Fibroblast of villous mesenchyme (primary cell): ENCODE results near the gene KDM4C. TPM values are rescaled to one million over a fixed set of nuclear protein-coding genes. Genes with fewer than 3 reads are reported as not detected.

Experiments used
- DNase-seq: peaks from one replicate; pipeline ENCODE4 v3.0.0-alpha.2; 2010; ENCODE audit warnings: low read depth
- H3K4me3 ChIP-seq: 2 replicates; pipeline ENCODE4 v1.5.1; 2011; ENCODE audit warnings: low read depth, mild to moderate bottlenecking, low read length
- CTCF ChIP-seq: IDR thresholded peaks from 2 replicates; pipeline ENCODE4 v1.5.1; 2012; ENCODE audit warnings: low read depth, mild to moderate bottlenecking, low read length; ENCODE audit not compliant: insufficient read depth
- total RNA-seq: library from RNA; depleted of rRNA; stranded (reverse); fragments of >200 nt; gene quantifications from 2 replicates; pipeline ENCODE4 v1.2.3, GENCODE V29; 2012

KDM4C gene
- total RNA-seq, 1 donor: 31.1 TPM

GRCh38 chr9:6819529-6819928, 61.8 kb downstream of the KDM4C start:
- no peak overlapping the region for H3K4me3 ChIP-seq
- no peak for TF ChIP-seq CTCF

DNA sequence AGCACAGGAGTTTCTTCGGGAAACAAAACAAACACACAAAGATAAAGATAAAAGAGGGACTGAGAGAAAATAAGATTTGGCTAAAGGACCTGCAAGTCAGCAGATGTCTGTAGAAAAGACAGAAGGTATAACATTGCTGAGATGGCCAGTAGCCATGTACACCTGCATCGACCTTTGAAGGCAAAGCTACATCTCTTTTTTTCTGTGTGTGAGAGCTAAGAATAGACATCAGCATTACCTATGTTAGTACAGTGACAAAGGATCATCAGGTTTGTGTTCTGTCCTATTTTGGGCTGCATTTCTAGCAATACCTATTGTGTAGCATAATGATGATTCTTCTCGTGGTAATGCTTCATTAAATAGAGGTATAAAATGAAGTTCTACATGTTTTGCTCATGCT, 64.9 kb downstream of the KDM4C start:
- H3K4me3 ChIP-seq: no peak overlapping the region
- no peak for TF ChIP-seq CTCF
- no peak for DNase-seq

More at GRCh38 chr9:6819529-6819928, 61.8 kb downstream of the KDM4C start:
- no peak for DNase-seq

DNA sequence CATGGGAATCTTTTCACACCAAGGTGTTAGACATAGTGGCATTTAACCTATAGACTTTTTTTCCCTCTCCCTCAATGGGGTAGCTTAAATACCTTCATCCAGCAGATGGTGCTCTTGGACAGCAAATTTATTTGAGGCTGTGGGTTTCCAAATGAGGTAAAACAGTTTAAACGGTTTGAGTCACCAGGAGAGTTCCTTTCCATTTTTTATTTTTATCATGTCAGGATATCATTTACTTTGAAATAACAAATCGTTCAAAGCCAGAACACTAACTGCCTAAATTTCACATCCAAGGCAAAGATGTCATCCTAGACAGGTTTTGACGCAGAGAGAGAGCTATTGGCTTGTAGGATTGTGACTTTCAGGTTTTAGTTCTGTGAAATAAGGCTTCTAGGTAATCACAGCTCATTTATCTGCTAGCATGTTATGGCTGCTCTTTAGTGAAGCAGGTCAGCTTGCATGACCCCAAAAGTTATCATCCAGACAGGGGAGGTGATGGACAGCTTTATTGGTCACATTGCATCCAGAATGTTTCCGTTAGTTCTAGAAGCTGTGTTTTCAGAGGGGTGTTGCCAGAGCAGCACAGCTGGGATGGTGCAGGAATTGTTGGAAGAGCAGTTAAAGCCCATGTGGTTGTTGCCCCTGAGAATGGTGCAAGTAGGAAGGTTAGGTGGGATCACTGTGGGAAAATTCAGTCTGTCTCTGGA, 69.8 kb downstream of the KDM4C start:
- no peak overlapping the region for H3K4me3 ChIP-seq
- peak; percentile 58 for DNase-seq
- TF ChIP-seq CTCF: peak; percentile 67

DNA sequence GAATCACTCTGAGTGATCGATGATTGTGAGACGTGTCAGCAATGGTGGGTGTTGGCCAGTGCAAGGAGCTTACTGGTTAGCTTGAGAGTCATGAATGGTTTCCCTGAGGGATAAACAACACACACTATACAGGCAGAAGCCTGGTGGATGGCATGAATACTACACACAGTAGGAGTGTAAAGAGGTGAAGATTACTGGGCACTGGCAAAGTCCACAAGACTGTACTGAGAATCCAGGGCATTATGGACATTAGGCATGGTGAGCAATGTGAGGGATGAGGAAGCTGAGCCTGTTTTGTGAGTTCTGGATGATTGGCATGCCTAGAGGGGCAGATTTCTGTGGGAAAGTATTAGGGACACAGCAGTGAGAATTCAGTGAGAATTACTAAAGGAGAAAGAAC, 71.3 kb downstream of the KDM4C start:
- no peak for DNase-seq
- TF ChIP-seq CTCF: peak; percentile 18
- H3K4me3 ChIP-seq: no peak overlapping the region

GRCh38 chr9:6829536-6829935, 71.8 kb downstream of the KDM4C start:
- no peak for TF ChIP-seq CTCF
- DNase-seq: no peak
- H3K4me3 ChIP-seq: no peak overlapping the region

GRCh38 chr9:6833518-6834192, 75.9 kb downstream of the KDM4C start:
- no peak for TF ChIP-seq CTCF
- no peak overlapping the region for H3K4me3 ChIP-seq
- DNase-seq: peak; percentile 14

DNA sequence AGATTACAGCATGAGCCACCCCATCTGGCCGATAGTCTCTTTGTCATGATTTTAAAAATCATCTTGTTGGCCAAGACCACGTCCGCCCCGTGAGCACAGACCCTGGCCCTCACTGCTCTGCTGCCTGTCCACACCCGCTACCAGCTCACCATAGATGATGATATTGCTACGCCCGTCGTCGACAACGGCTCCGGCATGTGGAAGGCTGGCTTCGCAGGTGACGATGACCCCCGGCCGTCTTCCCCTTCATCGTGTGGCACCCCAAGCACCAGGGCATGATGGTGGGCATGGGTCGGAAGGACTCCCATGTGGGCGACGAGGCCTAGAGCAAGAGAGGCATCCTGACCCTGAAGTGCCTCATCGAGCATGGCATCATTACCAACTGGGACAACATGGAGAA, 76.5 kb downstream of the KDM4C start:
- H3K4me3 ChIP-seq: no peak overlapping the region
- TF ChIP-seq CTCF: no peak

More for the DNA sequence above, 76.5 kb downstream of the KDM4C start:
- no peak for DNase-seq
